ENCODE results near the gene RHEX.

GRCh38 chr1:206135248-206135647 is 82.3 kb downstream of the RHEX start:
- no peak for TF ChIP-seq CTCF (IDR thresholded peaks at IDR 0.05; ENCODE audit: insufficient read depth, low read depth, low read length)
- no peak for TF ChIP-seq EZH2 (IDR thresholded peaks at IDR 0.05; ENCODE audit: insufficient read depth, low read length)
